ENCODE measurements around the gene ARSI.

DNA sequence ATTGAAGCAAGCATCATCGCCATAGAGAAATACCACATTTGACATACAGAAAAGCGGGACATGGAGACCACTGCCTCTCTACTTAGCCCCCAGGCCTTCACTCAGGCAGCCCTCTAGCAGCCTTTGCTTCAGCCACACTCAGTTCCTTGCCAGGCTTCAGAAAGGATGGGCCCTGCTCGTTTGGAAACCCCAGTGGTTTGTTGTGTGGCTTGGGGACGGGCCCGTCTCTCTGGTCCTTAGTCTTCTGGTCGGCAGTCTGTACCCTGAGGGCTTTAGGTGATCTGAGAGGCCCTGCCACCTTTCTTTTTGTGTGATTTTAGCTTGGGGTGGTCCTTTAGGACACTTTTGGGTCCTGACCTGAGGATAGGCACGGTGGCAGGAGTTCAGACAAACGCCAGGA, 21.1 kb upstream of the ARSI start:
- no peak for TF ChIP-seq CTCF (conservative IDR thresholded peaks at IDR 0.05; ENCODE audit: low read depth, low read length)
- TF ChIP-seq EZH2 (IDR thresholded peaks at IDR 0.05; ENCODE audit: low read length, unreplicated experiment) = no peak
- no peak for TF ChIP-seq EZH2phosphoT487 (IDR thresholded peaks at IDR 0.05; ENCODE audit: borderline replicate concordance, low read length)

Measured in PC-3 (cell line).